HG02623 (cell line): Measurements from ENCODE around the gene LRRC56.

ENCODE experiments used
- ATAC-seq: cut with Tn5 transposase; IDR thresholded peaks from one replicate; pipeline ENCODE4 v1.9.1; 2021; ENCODE audit warnings: moderate library complexity; ENCODE audit not compliant: unreplicated experiment

LRRC56 gene

GRCh38 chr11:518463-519202 lies 18.7 kb upstream of the LRRC56 start:
- ATAC-seq: peak; percentile 68

GRCh38 chr11:520428-521176 lies 16.7 kb upstream of the LRRC56 start:
- ATAC-seq: no peak

- no peak for ATAC-seq
Observed at GRCh38 chr11:521177-521688, 16.1 kb upstream of the LRRC56 start.

- ATAC-seq: no peak
Observed at GRCh38 chr11:526192-526591, 11.1 kb upstream of the LRRC56 start.

GRCh38 chr11:528166-528814 lies 9.0 kb upstream of the LRRC56 start:
- no peak for ATAC-seq

- no peak for ATAC-seq
Observed at GRCh38 chr11:528815-529727, 8.3 kb upstream of the LRRC56 start.

- ATAC-seq: no peak
Observed at GRCh38 chr11:529728-530411, 7.5 kb upstream of the LRRC56 start.

GRCh38 chr11:530960-531831 lies 6.1 kb upstream of the LRRC56 start:
- ATAC-seq: no peak

GRCh38 chr11:531919-532526 lies 5.3 kb upstream of the LRRC56 start:
- ATAC-seq: no peak

GRCh38 chr11:532527-532985 lies 4.8 kb upstream of the LRRC56 start:
- ATAC-seq: no peak

- no peak for ATAC-seq
Observed at GRCh38 chr11:532986-533585, 4.2 kb upstream of the LRRC56 start.

- ATAC-seq: no peak
Observed at GRCh38 chr11:533586-534395, 3.5 kb upstream of the LRRC56 start.

GRCh38 chr11:534396-535209 lies 2.7 kb upstream of the LRRC56 start:
- ATAC-seq: no peak

- no peak for ATAC-seq
Observed at GRCh38 chr11:535210-535518, 2.2 kb upstream of the LRRC56 start.

GRCh38 chr11:535519-536454 lies 1.5 kb upstream of the LRRC56 start, which contains the start of gene HRAS:
HRAS (minus strand) TSS chr11:535576.
- ATAC-seq: peak; percentile 62
